RWPE1 (cell line): ENCODE measurements around the gene RRAGB.
"Not testable (repeated sequence)": the region's sequence is repeated elsewhere in the genome, so short reads cannot be mapped to it uniquely, and the experiment has no call there.

ENCODE experiments used
- CTCF ChIA-PET: fragments of 350-600 bp; sonication (Branson Sonifier 250); formaldehyde crosslinking; extraction: SDS; loops from one replicate; lab custom pipeline; 2021; lab: Yijun Ruan, JAX
- POLR2A ChIA-PET: fragments of 400-600 bp; formaldehyde crosslinking; extraction: SDS; loops from one replicate; lab custom pipeline; 2020; ENCODE audit warnings: antibody characterized with exemption; ENCODE audit not compliant: low non-redundant PET; lab: Yijun Ruan, JAX
- DNase-seq: peaks from one replicate; pipeline ENCODE4 v3.0.0; 2012; ENCODE audit warnings: low spot score
- H3K27ac ChIP-seq: fragments of 450-650 bp; 2 replicates; pipeline ENCODE4 v1.5.1; 2017
- TF ChIP-seq, protein P1 (sequence below): fragments of 450-650 bp; conservative IDR thresholded peaks from 2 replicates; pipeline ENCODE4 v1.5.1; 2017; ENCODE audit warnings: low read depth, mild to moderate bottlenecking

RRAGB gene

GRCh38 chrX:55738969-55739368 is 21.4 kb downstream of the RRAGB start:
- POLR2A ChIA-PET, result no interaction called here
- no peak overlapping the region for H3K27ac ChIP-seq
- no peak for DNase-seq
- TF ChIP-seq, protein P1, sequence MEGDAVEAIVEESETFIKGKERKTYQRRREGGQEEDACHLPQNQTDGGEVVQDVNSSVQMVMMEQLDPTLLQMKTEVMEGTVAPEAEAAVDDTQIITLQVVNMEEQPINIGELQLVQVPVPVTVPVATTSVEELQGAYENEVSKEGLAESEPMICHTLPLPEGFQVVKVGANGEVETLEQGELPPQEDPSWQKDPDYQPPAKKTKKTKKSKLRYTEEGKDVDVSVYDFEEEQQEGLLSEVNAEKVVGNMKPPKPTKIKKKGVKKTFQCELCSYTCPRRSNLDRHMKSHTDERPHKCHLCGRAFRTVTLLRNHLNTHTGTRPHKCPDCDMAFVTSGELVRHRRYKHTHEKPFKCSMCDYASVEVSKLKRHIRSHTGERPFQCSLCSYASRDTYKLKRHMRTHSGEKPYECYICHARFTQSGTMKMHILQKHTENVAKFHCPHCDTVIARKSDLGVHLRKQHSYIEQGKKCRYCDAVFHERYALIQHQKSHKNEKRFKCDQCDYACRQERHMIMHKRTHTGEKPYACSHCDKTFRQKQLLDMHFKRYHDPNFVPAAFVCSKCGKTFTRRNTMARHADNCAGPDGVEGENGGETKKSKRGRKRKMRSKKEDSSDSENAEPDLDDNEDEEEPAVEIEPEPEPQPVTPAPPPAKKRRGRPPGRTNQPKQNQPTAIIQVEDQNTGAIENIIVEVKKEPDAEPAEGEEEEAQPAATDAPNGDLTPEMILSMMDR, result no peak
- CTCF ChIA-PET, result no interaction called here

GRCh38 chrX:55742649-55743048 is 25.1 kb downstream of the RRAGB start:
- DNase-seq, result peak; percentile 10
- ChIA-PET POLR2A (no interaction called here), CTCF (no interaction called here)
- TF ChIP-seq, protein P1, result no peak
- no peak overlapping the region for H3K27ac ChIP-seq

DNA sequence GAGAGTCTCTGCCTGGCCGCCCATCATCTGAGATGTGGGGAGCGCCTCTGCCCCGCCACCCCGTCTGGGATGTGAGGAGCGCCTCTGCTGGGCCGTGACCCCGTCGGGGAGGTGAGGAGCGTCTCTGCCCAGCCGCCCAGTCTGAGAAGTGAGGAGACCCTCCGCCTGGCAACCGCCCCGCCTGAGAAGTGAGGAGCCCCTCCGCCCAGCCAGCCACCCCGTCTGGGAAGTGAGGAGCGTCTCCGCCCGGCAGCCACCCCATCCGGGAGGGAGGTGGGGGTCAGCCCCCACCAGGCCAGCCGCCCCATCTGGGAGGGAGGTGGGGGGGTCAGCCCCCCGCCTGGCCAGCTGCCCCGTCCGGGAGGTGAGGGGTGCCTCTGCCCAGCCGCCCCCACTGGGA is 30.9 kb downstream of the RRAGB start:
- DNase-seq, H3K27ac ChIP-seq, POLR2A ChIA-PET, CTCF ChIA-PET: not testable (repeated sequence)

GRCh38 chrX:55750256-55750655 is 32.7 kb downstream of the RRAGB start:
- POLR2A ChIA-PET, result no interaction called here

GRCh38 chrX:55754861-55755294 is 37.3 kb downstream of the RRAGB start:
- ChIA-PET POLR2A (no interaction called here), CTCF (interaction anchor here (0.7 kb wide), 1 partner anchor 10 kb away, joined by 3 read pairs; no protein-coding TSS in a partner anchor)
- TF ChIP-seq, protein P1, result no peak
- DNase-seq, result no peak
- no peak overlapping the region for H3K27ac ChIP-seq

More at GRCh38 chrX:55750256-55750655, 32.7 kb downstream of the RRAGB start:
- DNase-seq, result no peak
- H3K27ac ChIP-seq, result no peak overlapping the region
- CTCF ChIA-PET, result no interaction called here
- TF ChIP-seq, protein P1, result no peak

- TF ChIP-seq, protein P1, result no peak
- POLR2A ChIA-PET, result no interaction called here
- H3K27ac ChIP-seq, result no peak overlapping the region
- CTCF ChIA-PET, result no interaction called here
- no peak for DNase-seq
Observed at GRCh38 chrX:55758033-55758432, 40.5 kb downstream of the RRAGB start.

DNA sequence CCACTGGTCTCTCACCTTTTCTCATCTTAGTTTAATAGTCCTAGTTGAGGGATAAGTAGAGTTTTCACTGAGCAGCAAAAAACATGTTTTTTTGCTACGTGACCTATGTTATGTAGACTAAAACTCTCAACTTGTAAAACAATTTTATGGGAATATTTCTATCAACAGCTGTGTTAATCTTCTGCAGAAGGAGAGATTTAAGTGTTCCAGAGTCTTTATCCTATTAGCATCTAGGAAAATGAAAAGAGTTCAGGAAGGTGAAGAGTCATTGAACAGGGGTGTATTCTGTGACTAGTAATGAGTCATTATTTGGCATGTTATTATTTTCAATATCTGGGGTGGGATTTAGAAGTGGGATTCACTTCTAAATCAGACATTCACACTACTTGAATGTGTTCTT is 41.9 kb downstream of the RRAGB start:
- POLR2A ChIA-PET, result no interaction called here
- TF ChIP-seq, protein P1, result no peak
- CTCF ChIA-PET, result interaction anchor here (0.6 kb wide), 1 partner anchor 604 kb away, joined by 5 read pairs; no protein-coding TSS in a partner anchor
- DNase-seq, result no peak
- H3K27ac ChIP-seq, result no peak overlapping the region
